Measurements from ENCODE around the gene LRRD1.
"Not testable (repeated sequence)": the region's sequence is repeated elsewhere in the genome, so short reads cannot be mapped to it uniquely, and the experiment has no call there.

The LRRD1 gene

GRCh38 chr7:92108821-92109220, 70.1 kb downstream of the LRRD1 start:
- H3K9ac ChIP-seq: no peak overlapping the region
- H3K36me3 ChIP-seq (ENCODE audit: control insufficient read depth, insufficient read depth, low read length): no peaks in the 10 kb centered on the region
- H3K9me3 ChIP-seq (ENCODE audit: control insufficient read depth, low read length): no peaks in the 10 kb centered on the region
- no peak overlapping the region for H3K4me2 ChIP-seq (ENCODE audit: low read length)
- no peak for TF ChIP-seq CTCF (IDR thresholded peaks at IDR 0.05)
- H3K4me3 ChIP-seq (ENCODE audit: low read depth, low read length): no peak overlapping the region
- no peaks in the 10 kb centered on the region for H3K4me1 ChIP-seq
- H3K27ac ChIP-seq: no peak overlapping the region
- no peaks in the 10 kb centered on the region for H3K79me2 ChIP-seq
- no peak overlapping the region for H2AFZ ChIP-seq
- H3K27me3 ChIP-seq (ENCODE audit: control insufficient read depth, insufficient read depth, low read length): no peaks in the 10 kb centered on the region

GRCh38 chr7:92102862-92103261, 76.1 kb downstream of the LRRD1 start:
- not testable (repeated sequence) for H3K4me3 ChIP-seq (ENCODE audit: low read depth, low read length); H3K9ac ChIP-seq; H3K79me2 ChIP-seq; H2AFZ ChIP-seq; H3K27me3 ChIP-seq (ENCODE audit: control insufficient read depth, insufficient read depth, low read length); H3K4me2 ChIP-seq (ENCODE audit: low read length); H3K4me1 ChIP-seq; H3K36me3 ChIP-seq (ENCODE audit: control insufficient read depth, insufficient read depth, low read length); H3K27ac ChIP-seq; H3K9me3 ChIP-seq (ENCODE audit: control insufficient read depth, low read length)

GRCh38 chr7:92100534-92100933, 78.4 kb downstream of the LRRD1 start:
- Histone ChIP-seq H3K36me3 (ENCODE audit: control insufficient read depth, insufficient read depth, low read length) (peaks cover 2% of the 10 kb centered on the region), H3K4me1 (no peaks in the 10 kb centered on the region), H3K4me2 (ENCODE audit: low read length) (no peak overlapping the region), H3K4me3 (ENCODE audit: low read depth, low read length) (no peak overlapping the region), H3K27ac (no peak overlapping the region), H3K27me3 (ENCODE audit: control insufficient read depth, insufficient read depth, low read length) (no peaks in the 10 kb centered on the region), H3K79me2 (no peaks in the 10 kb centered on the region), H3K9ac (no peak overlapping the region), H3K9me3 (ENCODE audit: control insufficient read depth, low read length) (no peaks in the 10 kb centered on the region), H2AFZ (no peak overlapping the region)
- no peak for TF ChIP-seq CTCF (IDR thresholded peaks at IDR 0.05)

- Histone ChIP-seq H3K27ac (no peak overlapping the region), H3K4me2 (ENCODE audit: low read length) (no peak overlapping the region), H3K9ac (no peak overlapping the region), H3K4me3 (ENCODE audit: low read depth, low read length) (no peak overlapping the region), H3K36me3 (ENCODE audit: control insufficient read depth, insufficient read depth, low read length) (peaks cover 2% of the 10 kb centered on the region), H3K27me3 (ENCODE audit: control insufficient read depth, insufficient read depth, low read length) (no peaks in the 10 kb centered on the region), H3K79me2 (no peaks in the 10 kb centered on the region), H2AFZ (no peak overlapping the region), H3K4me1 (no peaks in the 10 kb centered on the region), H3K9me3 (ENCODE audit: control insufficient read depth, low read length) (no peaks in the 10 kb centered on the region)
- no peak for TF ChIP-seq CTCF (IDR thresholded peaks at IDR 0.05)
Measured at GRCh38 chr7:92095380-92095779, 83.6 kb downstream of the LRRD1 start.

All from parathyroid adenoma (tissue), 2 donors.